NCI-H2029 (cell line): ENCODE results near the gene ZNF330.
"Not testable (repeated sequence)": the region's sequence is repeated elsewhere in the genome, so short reads cannot be mapped to it uniquely, and the experiment has no call there.

Source experiments
- DNase-seq: peaks from one replicate; lab custom pipeline; 2025; lab: John Stamatoyannopoulos, UW

The ZNF330 gene

GRCh38 chr4:141220691-141221659 lies at the start of gene ZNF330:
TSS of gene ZNF330 (plus strand) at chr4:141220895. CDS start at chr4:141222372, 1,477 bp downstream.
- peak; percentile 58 for DNase-seq

GRCh38 chr4:141174457-141174856 lies 46.2 kb upstream of the ZNF330 start:
- no peak for DNase-seq

GRCh38 chr4:141177171-141177570 lies 43.5 kb upstream of the ZNF330 start:
- DNase-seq: no peak

- DNase-seq: no peak
These were observed 41.0 kb upstream of the ZNF330 start for GRCh38 chr4:141179474-141180373.

- DNase-seq: no peak
These were observed 39.5 kb upstream of the ZNF330 start for GRCh38 chr4:141180991-141181761.

- DNase-seq: not testable (repeated sequence)
These were observed 37.2 kb upstream of the ZNF330 start for GRCh38 chr4:141183491-141183890.

- DNase-seq: no peak
These were observed 28.1 kb upstream of the ZNF330 start for GRCh38 chr4:141192564-141192963.

- DNase-seq: no peak
These were observed 27.1 kb upstream of the ZNF330 start for GRCh38 chr4:141193516-141194034.

- DNase-seq: no peak
These were observed 25.5 kb upstream of the ZNF330 start for GRCh38 chr4:141195095-141195707.

GRCh38 chr4:141196227-141196933 lies 24.3 kb upstream of the ZNF330 start:
- DNase-seq: no peak

GRCh38 chr4:141207961-141208360 lies 12.7 kb upstream of the ZNF330 start:
- DNase-seq: no peak

GRCh38 chr4:141210168-141210567 lies 10.5 kb upstream of the ZNF330 start:
- peak; percentile 51 for DNase-seq

GRCh38 chr4:141213550-141213991 lies 7.1 kb upstream of the ZNF330 start:
- no peak for DNase-seq

- no peak for DNase-seq
These were observed 5.7 kb upstream of the ZNF330 start for GRCh38 chr4:141215030-141215429.

GRCh38 chr4:141216002-141216761 lies 4.5 kb upstream of the ZNF330 start:
- no peak for DNase-seq

GRCh38 chr4:141220271-141220670 lies 424 bp upstream of the ZNF330 start:
- no peak for DNase-seq

- no peak for DNase-seq
These were observed 2.7 kb downstream of the ZNF330 start for GRCh38 chr4:141223418-141223817.

- DNase-seq: not testable (repeated sequence)
These were observed 6.6 kb downstream of the ZNF330 start for GRCh38 chr4:141227280-141227679.

GRCh38 chr4:141229408-141230101 lies 8.9 kb downstream of the ZNF330 start:
- no peak for DNase-seq
